HepG2 (cell line): Measurements from ENCODE around the gene FAM3C. TPM values are rescaled to one million over a fixed set of nuclear protein-coding genes. Genes with fewer than 3 reads are reported as not detected.

Source experiments
- ATAC-seq: fragments of 200-7000 bp; cut with Tn5 transposase; 3 replicates; pipeline ENCODE4 v1.9.1; 2020; ENCODE audit warnings: mild to moderate bottlenecking, moderate library complexity
- BruUV-seq: library from RNA; stranded (reverse); fragments of 400-500 nt; replicated peaks from 2 replicates; lab custom pipeline; 2021; lab: Mats Ljungman, UMichigan
- CTCF ChIA-PET: fragments of 300-600 bp; formaldehyde crosslinking; extraction: SDS; loops from one replicate; lab custom pipeline; 2021; ENCODE audit warnings: low total read pairs, inconsistent platforms, low intra/inter-chr PET ratio; lab: Yijun Ruan, JAX
- POLR2A ChIA-PET: fragments of 350-600 bp; sonication (Branson Sonifier 250); formaldehyde crosslinking; loops from one replicate; lab custom pipeline; 2020; ENCODE audit warnings: antibody characterized with exemption, inconsistent platforms; lab: Yijun Ruan, JAX
- DNase-seq: peaks from one replicate; pipeline ENCODE4 v3.0.0-alpha.2; 2015; ENCODE audit warnings: low spot score
- FAIRE-seq: peaks from 3 replicates; lab custom pipeline; 2011; peaks lifted over from hg19 to GRCh38; lab: Jason Lieb, UNC
- H2AFZ ChIP-seq: one replicate; pipeline ENCODE4 v1.6.1; 2011; ENCODE audit warnings: low read length, inconsistent platforms
- H3K27ac ChIP-seq: fragments of 300-600 bp; 3 replicates; pipeline ENCODE4 v1.8.0; 2011; ENCODE audit warnings: mixed run types, mild to moderate bottlenecking, mixed read lengths, low read length, inconsistent platforms; ENCODE audit not compliant: insufficient read depth; ENCODE audit errors: extremely low read length
- H3K27me3 ChIP-seq, 2 experiments: fragments of 200-600 bp in 1 of 2; 2 replicates in 1 of 2; 3 replicates in 1 of 2; pipeline versions ENCODE4 v1.6.0 to v1.8.0; 2011; ENCODE audit warnings: low read length in 2 of 2, mild to moderate bottlenecking in 2 of 2, moderate library complexity in 2 of 2, inconsistent platforms in 1 of 2; ENCODE audit not compliant: insufficient read depth in 2 of 2, control insufficient read depth in 1 of 2
- H3K36me3 ChIP-seq, 2 experiments: fragments of 200-600 bp in 1 of 2; replicated peaks in 1 of 2; 2 replicates in 1 of 2; 3 replicates in 1 of 2; pipeline versions ENCODE4 v1.5.1 to v1.8.0; 2011; ENCODE audit warnings: low read length in 2 of 2, inconsistent platforms in 1 of 2; ENCODE audit not compliant: insufficient read depth in 2 of 2, control insufficient read depth in 1 of 2
- H3K4me1 ChIP-seq: 2 replicates; pipeline ENCODE4 v1.5.1; 2012; ENCODE audit warnings: low read length, inconsistent platforms; ENCODE audit not compliant: insufficient read depth
- H3K4me2 ChIP-seq: 2 replicates; pipeline ENCODE4 v1.6.0; 2011; ENCODE audit warnings: low read depth, low read length, inconsistent platforms
- H3K4me3 ChIP-seq, 3 experiments: fragments of 200-600 bp in 1 of 3; sonication (generic), shearing (Covaris generic) in 1 of 3; replicated peaks in 1 of 3; 2 replicates each; pipeline ENCODE4 v1.5.1; 2011 to 2016; ENCODE audit warnings: low read length in 3 of 3, inconsistent platforms in 2 of 3, low read depth in 2 of 3, mild to moderate bottlenecking in 2 of 3, control low read depth in 1 of 3, mixed read lengths in 1 of 3; ENCODE audit not compliant: insufficient read depth in 1 of 3
- H3K79me2 ChIP-seq: one replicate; pipeline ENCODE4 v1.6.1; 2011; ENCODE audit warnings: low read length, inconsistent platforms; ENCODE audit not compliant: insufficient read depth
- H3K9ac ChIP-seq: 2 replicates; pipeline ENCODE4 v1.6.0; 2011; ENCODE audit warnings: mild to moderate bottlenecking, low read depth, low read length, inconsistent platforms; ENCODE audit not compliant: insufficient read depth
- H3K9me3 ChIP-seq: 2 replicates; pipeline ENCODE4 v1.5.1; 2012; ENCODE audit warnings: mild to moderate bottlenecking, low read length
- H4K20me1 ChIP-seq: 2 replicates; pipeline ENCODE4 v1.6.0; 2011; ENCODE audit warnings: inconsistent platforms, mild to moderate bottlenecking, low read length, moderate library complexity; ENCODE audit not compliant: insufficient read depth
- ARID5B ChIP-seq: IDR thresholded peaks from 2 replicates; pipeline ENCODE4 v1.4.0; 2020; ENCODE audit warnings: mild to moderate bottlenecking, missing genetic modification reagents
- DPF2 ChIP-seq: sonication (generic); formaldehyde crosslinking; IDR thresholded peaks from 2 replicates; pipeline ENCODE4 v1.4.0; 2020; ENCODE audit warnings: mild to moderate bottlenecking, low read depth, missing genetic modification reagents, borderline replicate concordance
- DR1 ChIP-seq: sonication (generic); formaldehyde crosslinking; IDR thresholded peaks from 2 replicates; pipeline ENCODE4 v1.8.0; 2021; ENCODE audit warnings: mild to moderate bottlenecking, missing genetic modification reagents, inconsistent platforms
- GATA4 ChIP-seq: sonication (generic); IDR thresholded peaks from 2 replicates; pipeline ENCODE4 v1.6.1; 2016; ENCODE audit warnings: antibody characterized with exemption, low read depth, borderline replicate concordance
- HNRNPLL ChIP-seq: fragments of 200-400 bp; formaldehyde crosslinking; IDR thresholded peaks from 2 replicates; pipeline ENCODE4 v1.6.1; 2017; ENCODE audit warnings: mild to moderate bottlenecking, low read depth, low read length; ENCODE audit not compliant: poor library complexity, severe bottlenecking
- JUND ChIP-seq: sonication (generic); formaldehyde crosslinking; IDR thresholded peaks from 2 replicates; pipeline ENCODE4 v1.8.0; 2022; ENCODE audit warnings: mild to moderate bottlenecking, missing genetic modification reagents
- KLF11 ChIP-seq: IDR thresholded peaks from 2 replicates; pipeline ENCODE4 v1.6.1; 2016; ENCODE audit warnings: missing compliant biosample characterization
- KMT2B ChIP-seq: IDR thresholded peaks from 2 replicates; pipeline ENCODE4 v1.6.1; 2016; ENCODE audit warnings: missing genetic modification reagents, missing compliant biosample characterization
- NPAS2 ChIP-seq: sonication (generic); formaldehyde crosslinking; IDR thresholded peaks from 2 replicates; pipeline ENCODE4 v1.8.0; 2022; ENCODE audit warnings: mild to moderate bottlenecking, missing genetic modification reagents, borderline replicate concordance
- PHF21A ChIP-seq: sonication (generic); formaldehyde crosslinking; IDR thresholded peaks from 2 replicates; pipeline ENCODE4 v1.5.0; 2020; ENCODE audit warnings: mild to moderate bottlenecking, missing genetic modification reagents
- PREB ChIP-seq: sonication (generic); formaldehyde crosslinking; IDR thresholded peaks from 2 replicates; pipeline ENCODE4 v1.4.0; 2020; ENCODE audit warnings: missing genetic modification reagents
- SATB2 ChIP-seq: sonication (generic); formaldehyde crosslinking; IDR thresholded peaks from 2 replicates; pipeline ENCODE4 v1.5.0; 2020; ENCODE audit warnings: missing genetic modification reagents
- SIN3B ChIP-seq: fragments of 150-350 bp; IDR thresholded peaks from 2 replicates; pipeline ENCODE4 v1.6.1; 2014; ENCODE audit warnings: low read length
- SMAD3 ChIP-seq: sonication (generic); formaldehyde crosslinking; IDR thresholded peaks from 2 replicates; pipeline ENCODE4 v1.4.0; 2020; ENCODE audit warnings: missing genetic modification reagents
- SP4 ChIP-seq: sonication (generic); formaldehyde crosslinking; IDR thresholded peaks from 2 replicates; pipeline ENCODE4 v1.8.1; 2023; ENCODE audit warnings: mild to moderate bottlenecking, missing genetic modification reagents
- SP5 ChIP-seq: IDR thresholded peaks from 2 replicates; pipeline ENCODE4 v1.6.1; 2016; ENCODE audit warnings: low read depth, borderline replicate concordance
- STAG1 ChIP-seq: sonication (generic); formaldehyde crosslinking; IDR thresholded peaks from 2 replicates; pipeline ENCODE4 v1.4.0; 2020; ENCODE audit warnings: missing genetic modification reagents
- TBP ChIP-seq: sonication (generic); formaldehyde crosslinking; IDR thresholded peaks from 2 replicates; pipeline ENCODE4 v1.5.0; 2020; ENCODE audit warnings: missing genetic modification reagents
- XRCC5 ChIP-seq: fragments of 200-400 bp; formaldehyde crosslinking; optimal IDR thresholded peaks from 2 replicates; pipeline ENCODE3; 2017; ENCODE audit warnings: mild to moderate bottlenecking, low read length
- ZFP41 ChIP-seq: sonication (generic); formaldehyde crosslinking; IDR thresholded peaks from 2 replicates; pipeline ENCODE4 v1.4.0; 2020; ENCODE audit warnings: mild to moderate bottlenecking, missing genetic modification reagents, borderline replicate concordance
- ZNF354B ChIP-seq: sonication (generic); formaldehyde crosslinking; IDR thresholded peaks from 2 replicates; pipeline ENCODE4 v1.8.0; 2022; ENCODE audit warnings: mild to moderate bottlenecking, missing genetic modification reagents
- ZNF451 ChIP-seq: sonication (generic); formaldehyde crosslinking; IDR thresholded peaks from 2 replicates; pipeline ENCODE4 v1.5.0; 2020; ENCODE audit warnings: mild to moderate bottlenecking, missing genetic modification reagents
- ZNF460 ChIP-seq: sonication (generic); formaldehyde crosslinking; IDR thresholded peaks from 2 replicates; pipeline ENCODE4 v1.5.1; 2020; ENCODE audit warnings: missing genetic modification reagents, mild to moderate bottlenecking, borderline replicate concordance
- WGBS: methylation state at CpG from one replicate; pipeline ENCODE4 v1.1.6; 2017; ENCODE audit warnings: low lambda C conversion rate; 5-methylcytosine and 5-hydroxymethylcytosine counted together
- in situ Hi-C: cut with HindIII; loops from 2 replicates; pipeline ENCODE4 v1.10.0; 2017; ENCODE audit warnings: low pct_unique_long_range_greater_than_20kb; ENCODE audit not compliant: extremely low pct_ligation_motif_present
- intact Hi-C: fragments of 100-400 bp; cut with micrococcal nuclease; formaldehyde crosslinking; loops from one replicate; pipeline ENCODE4 v1.10.0; 2022; ENCODE audit not compliant: unreplicated experiment
- polyA plus RNA-seq, 8 experiments: library from polyadenylated mRNA; depleted of rRNA in 3 of 8; stranded (reverse) in 7 of 8; unstranded in 1 of 8; fragments of >200 nt; fragmentation: Illumina TruSeq in 4 of 8; extraction: Trizol in 4 of 8; gene quantifications; 2 replicates each; pipeline versions ENCODE4 v1.2.1 to v1.2.3, GENCODE V29; 2011 to 2016; ENCODE audit warnings: low read depth in 4 of 8, missing spikeins in 1 of 8, mixed read lengths in 1 of 8; ENCODE audit not compliant: insufficient read depth in 1 of 8
- total RNA-seq, 5 experiments: library from RNA; depleted of rRNA; stranded (reverse); fragments of >200 nt; fragmentation: Illumina TruSeq; extraction: Trizol; gene quantifications; 2 replicates each; pipeline ENCODE4 v1.2.3, GENCODE V29; 2016; ENCODE audit warnings: low read depth in 1 of 5

FAM3C gene
- total and polyA plus RNA-seq, 2 of the 13 experiments (the other 11 are each of a cell fraction or from before 2014, with no cell fraction given): 14.6 to 16.0 TPM

GRCh38 chr7:121398246-121398645, 2.1 kb upstream of the FAM3C start:
- in situ Hi-C loops (no loop called here), intact Hi-C loops (loop anchor here (1.0 to 5.0 kb wide), 4 partner anchors 31 to 446 kb away; partner anchors contain the start of gene ING3)
- H3K4me3 ChIP-seq: peak overlapping the region; percentile 8 to 89 (median 50); a peak in 4 of 6 replicates
- ChIA-PET POLR2A (no interaction called here), CTCF (no interaction called here)
- peaks cover 20% of the 10 kb centered on the region for H3K79me2 ChIP-seq
- peaks cover 29% of the 10 kb centered on the region for H3K4me1 ChIP-seq
- H4K20me1 ChIP-seq: no peaks in the 10 kb centered on the region
- H3K36me3 ChIP-seq: no peaks in the 10 kb centered on the region
- no peaks in the 10 kb centered on the region for H3K9me3 ChIP-seq
- no TSS peak for BruUV-seq
- peak; percentile 36 for FAIRE-seq
- H3K9ac ChIP-seq: no peak overlapping the region
- peak; percentile 23 for DNase-seq
- H3K27ac ChIP-seq: no peak overlapping the region
- peak overlapping the region; percentile 29 for H2AFZ ChIP-seq
- H3K27me3 ChIP-seq: no peaks in the 10 kb centered on the region; a peak in 1 of 5 replicates
- peak overlapping the region; percentile 97 for H3K4me2 ChIP-seq
- ATAC-seq: no peak
- 15% methylated on average over 5 of the region's 5 CpGs for WGBS
- TF ChIP-seq ZNF460 (CRISPR knock-in tag): no peak
- no peak for TF ChIP-seq SATB2 (CRISPR knock-in tag)
- TF ChIP-seq NPAS2 (CRISPR knock-in tag): no peak
- TF ChIP-seq STAG1 (CRISPR knock-in tag): peak; percentile 27
- TF ChIP-seq SP5 (CRISPR knock-in tag): no peak
- no peak for TF ChIP-seq TBP (CRISPR knock-in tag)
- no peak for TF ChIP-seq SIN3B
- TF ChIP-seq DPF2 (CRISPR knock-in tag): no peak
- TF ChIP-seq DR1: no peak
- no peak for TF ChIP-seq KLF11 (CRISPR knock-in tag)
- TF ChIP-seq PHF21A (CRISPR knock-in tag): no peak
- TF ChIP-seq GATA4: no peak
- TF ChIP-seq XRCC5: no peak
- no peak for TF ChIP-seq JUND (CRISPR knock-in tag)
- TF ChIP-seq ZNF451: no peak
- no peak for TF ChIP-seq HNRNPLL
- TF ChIP-seq SP4: no peak
- TF ChIP-seq SMAD3 (CRISPR knock-in tag): 0 out of 2 replicates have a peak, but pooled peaks have one; percentile 25
- no peak for TF ChIP-seq ZFP41 (CRISPR knock-in tag)
- TF ChIP-seq ARID5B: peak; percentile 9; the same call in 1 of the 2 replicates
- no peak for TF ChIP-seq KMT2B (CRISPR knock-in tag)
- no peak for TF ChIP-seq PREB (CRISPR knock-in tag)
- TF ChIP-seq ZNF354B (CRISPR knock-in tag): no peak
